NCI-H2107 (cell line): Measurements from ENCODE around the gene PLOD1.

Experiments
- DNase-seq: peaks from one replicate; lab custom pipeline; 2025; lab: John Stamatoyannopoulos, UW

PLOD1 gene

GRCh38 chr1:11979028-11979850 lies 44.7 kb downstream of the PLOD1 start:
- peak; percentile 57 for DNase-seq

- DNase-seq = peak; percentile 89
Observed at GRCh38 chr1:11979851-11980675, 45.5 kb downstream of the PLOD1 start, which contains the start of gene MFN2. Gene MFN2, plus strand, starts transcription at chr1:11980444. Its CDS starts 8,725 bp downstream, at chr1:11989169.

- DNase-seq = no peak
Observed at GRCh38 chr1:11980676-11980972, 46.1 kb downstream of the PLOD1 start.

- no peak for DNase-seq
Observed at GRCh38 chr1:11981378-11982009, 47.0 kb downstream of the PLOD1 start.

- DNase-seq = no peak
Observed at GRCh38 chr1:11982010-11982392, 47.5 kb downstream of the PLOD1 start.

- no peak for DNase-seq
Observed at GRCh38 chr1:11984121-11984520, 49.6 kb downstream of the PLOD1 start.

GRCh38 chr1:11984576-11984975 lies 50.1 kb downstream of the PLOD1 start:
- DNase-seq = no peak

- DNase-seq = no peak
Observed at GRCh38 chr1:11985171-11985570, 50.7 kb downstream of the PLOD1 start.

- DNase-seq = no peak
Observed at GRCh38 chr1:11985851-11986250, 51.3 kb downstream of the PLOD1 start.

- no peak for DNase-seq
Observed at GRCh38 chr1:11989669-11990068, 55.2 kb downstream of the PLOD1 start.

GRCh38 chr1:11990303-11991032 lies 56.0 kb downstream of the PLOD1 start:
- no peak for DNase-seq

GRCh38 chr1:11991969-11992676 lies 57.6 kb downstream of the PLOD1 start:
- no peak for DNase-seq

GRCh38 chr1:11997081-11997850 lies 62.7 kb downstream of the PLOD1 start:
- DNase-seq = no peak

- no peak for DNase-seq
Observed at GRCh38 chr1:11998636-11999035, 64.1 kb downstream of the PLOD1 start.

GRCh38 chr1:11999236-11999635 lies 64.7 kb downstream of the PLOD1 start:
- DNase-seq = no peak

GRCh38 chr1:12001249-12001917 lies 66.9 kb downstream of the PLOD1 start:
- DNase-seq = no peak

- DNase-seq = no peak
Observed at GRCh38 chr1:12001996-12002493, 67.5 kb downstream of the PLOD1 start.

- no peak for DNase-seq
Observed at GRCh38 chr1:12003762-12004161, 69.2 kb downstream of the PLOD1 start.

- no peak for DNase-seq
Observed at GRCh38 chr1:12005488-12006166, 71.1 kb downstream of the PLOD1 start.
